B cell (primary cell): ENCODE measurements around the gene PDE4A. TPM values are rescaled to one million over a fixed set of nuclear protein-coding genes. Genes with fewer than 3 reads are reported as not detected.

ENCODE experiments used
- ATAC-seq: fragments of 200-7000 bp; cut with Tn5 transposase; one replicate; pipeline ENCODE4 v1.10.0; 2021; ENCODE audit warnings: low read depth, mild to moderate bottlenecking, moderate number of reproducible peaks, moderate library complexity
- CTCF ChIA-PET: fragments of 350-600 bp; sonication (Branson Sonifier 250); formaldehyde crosslinking; loops from one replicate; lab custom pipeline; 2021; ENCODE audit warnings: antibody characterized with exemption, inconsistent platforms; lab: Charles Lee
- POLR2A ChIA-PET: fragments of 350-600 bp; sonication (Branson Sonifier 250); formaldehyde crosslinking; loops from one replicate; lab custom pipeline; 2021; ENCODE audit warnings: antibody characterized with exemption; lab: Charles Lee
- DNase-seq: peaks from one replicate; pipeline ENCODE4 v3.0.0; 2013
- H2AFZ ChIP-seq: 2 replicates; pipeline ENCODE4 v1.6.1; 2012; ENCODE audit warnings: mild to moderate bottlenecking, low read depth, low read length; ENCODE audit not compliant: insufficient read depth, poor library complexity, severe bottlenecking
- H3K27ac ChIP-seq, 2 donors: 1 replicate in 1 of 2; 2 replicates in 1 of 2; pipeline ENCODE4 v1.5.1; 2012 to 2013; ENCODE audit warnings: low read length in 2 of 2, mild to moderate bottlenecking in 2 of 2, moderate library complexity in 1 of 2
- H3K27me3 ChIP-seq, 4 experiments: fragments of 200-600 bp in 1 of 4; sonication (generic) in 1 of 4; replicated peaks in 1 of 4; 1 replicate in 2 of 4; 2 replicates in 2 of 4; pipeline versions ENCODE4 v1.6.1 to v1.7.0; 2013 to 2016; ENCODE audit warnings: low read length in 3 of 4, mild to moderate bottlenecking in 2 of 4, mixed read lengths in 1 of 4, moderate library complexity in 1 of 4; ENCODE audit not compliant: insufficient read depth in 4 of 4, control insufficient read depth in 3 of 4; ENCODE audit errors: control extremely low read depth in 1 of 4
- H3K36me3 ChIP-seq, 2 experiments: replicated peaks in 1 of 2; 1 replicate in 1 of 2; 2 replicates in 1 of 2; pipeline versions ENCODE4 v1.6.1 to v1.7.1; 2013; ENCODE audit warnings: low read length in 1 of 2; ENCODE audit not compliant: insufficient read depth in 2 of 2, control insufficient read depth in 1 of 2; ENCODE audit errors: control extremely low read depth in 1 of 2, extremely low read depth in 1 of 2
- H3K4me1 ChIP-seq, 2 donors: fragments of 200-600 bp in 1 of 2; sonication (generic) in 1 of 2; 1 replicate in 1 of 2; 2 replicates in 1 of 2; pipeline versions ENCODE4 v1.5.1 to v1.6.1; 2013 to 2017; ENCODE audit warnings: low read length in 2 of 2; ENCODE audit not compliant: control insufficient read depth in 2 of 2, insufficient read depth in 2 of 2
- H3K4me2 ChIP-seq: replicated peaks from 2 replicates; pipeline ENCODE3; 2012; ENCODE audit warnings: mild to moderate bottlenecking, low read depth, low read length; ENCODE audit not compliant: poor library complexity, severe bottlenecking
- H3K4me3 ChIP-seq, 5 experiments: fragments of 200-600 bp in 1 of 5; sonication (generic) in 1 of 5; 1 replicate in 3 of 5; 2 replicates in 2 of 5; pipeline versions ENCODE4 v1.5.1 to v1.7.0; 2011 to 2016; ENCODE audit warnings: low read length in 4 of 5, mild to moderate bottlenecking in 4 of 5, low read depth in 2 of 5, control low read depth in 1 of 5, moderate library complexity in 1 of 5; ENCODE audit not compliant: insufficient read depth in 1 of 5; ENCODE audit errors: control extremely low read depth in 1 of 5, extremely low read depth in 1 of 5
- H3K79me2 ChIP-seq: fragments of 200-600 bp; sonication (generic); one replicate; pipeline ENCODE4 v1.6.0; 2016; ENCODE audit warnings: low read length; ENCODE audit not compliant: control insufficient read depth, insufficient read depth
- H3K9ac ChIP-seq: fragments of 200-600 bp; sonication (generic); 2 replicates; pipeline ENCODE4 v1.6.1; 2017; ENCODE audit warnings: mild to moderate bottlenecking, low read length, moderate library complexity
- H3K9me3 ChIP-seq, 3 donors: one replicate each; pipeline versions ENCODE4 v1.6.1 to v1.7.1; 2013; ENCODE audit warnings: low read length in 2 of 3; ENCODE audit not compliant: control insufficient read depth in 2 of 3, insufficient read depth in 1 of 3; ENCODE audit errors: control extremely low read depth in 1 of 3
- H4K20me1 ChIP-seq: 2 replicates; pipeline ENCODE4 v1.6.0; 2012; ENCODE audit warnings: mild to moderate bottlenecking, low read length; ENCODE audit not compliant: insufficient read depth, control insufficient read depth, poor library complexity, severe bottlenecking
- H3K27ac Mint-ChIP-seq: one replicate; pipeline ENCODE4 v1.8.0; 2021; ENCODE audit warnings: mixed read lengths
- H3K27me3 Mint-ChIP-seq: one replicate; pipeline ENCODE4 v1.8.0; 2021; ENCODE audit warnings: mixed read lengths
- H3K4me1 Mint-ChIP-seq: one replicate; pipeline ENCODE4 v1.8.0; 2021; ENCODE audit warnings: mixed read lengths
- H3K4me3 Mint-ChIP-seq: one replicate; pipeline ENCODE4 v1.8.0; 2021; ENCODE audit warnings: mixed read lengths
- H3K9me3 Mint-ChIP-seq: one replicate; pipeline ENCODE4 v1.8.0; 2022; ENCODE audit warnings: mixed read lengths; ENCODE audit not compliant: insufficient read depth
- CTCF ChIP-seq: fragments of 200-600 bp; IDR thresholded peaks from one replicate; pipeline ENCODE4 v1.8.0; 2022; ENCODE audit warnings: antibody characterized with exemption, mild to moderate bottlenecking
- EZH2 ChIP-seq: IDR thresholded peaks from 2 replicates; pipeline ENCODE4 v1.6.1; 2012; ENCODE audit warnings: borderline replicate concordance, low read depth, mild to moderate bottlenecking, moderate library complexity, low read length; ENCODE audit not compliant: insufficient read depth, poor library complexity, severe bottlenecking
- WGBS: methylation state at CpG from one replicate; pipeline ENCODE4 v1.1.5; 2013; ENCODE audit warnings: missing lambda C conversion rate; ENCODE audit not compliant: insufficient coverage; 5-methylcytosine and 5-hydroxymethylcytosine counted together
- intact Hi-C: fragments of 100-400 bp; cut with micrococcal nuclease; formaldehyde crosslinking; loops from one replicate; pipeline ENCODE4 v1.10.0; 2022
- polyA plus RNA-seq: library from polyadenylated mRNA; depleted of rRNA; stranded (reverse); fragments of >200 nt; gene quantifications from 2 replicates; pipeline ENCODE4 v1.2.3, GENCODE V29; 2012
- total RNA-seq, 2 donors: library from RNA; stranded (reverse); fragments of 120-200 nt in 1 of 2; gene quantifications; 1 replicate in 1 of 2; 2 replicates in 1 of 2; pipeline versions ENCODE4 v1.2.3 to v1.2.4, GENCODE V29; 2013 to 2022

PDE4A gene
- total and polyA plus RNA-seq, 2 donors (not counting 1 experiment from before 2014, with no cell fraction given): 1.5 to 10.9 TPM

GRCh38 chr19:10419646-10420443 lies 493 bp upstream of the PDE4A start:
- ATAC-seq (peak; percentile 14), DNase-seq (peak; percentile 88)
- Histone ChIP-seq H3K79me2 (no peaks in the 10 kb centered on the region), H2AFZ (no peak overlapping the region), H3K9ac (peak overlapping the region; percentile 62), H3K4me3 (peak overlapping the region in 3 of 5 experiments; percentile 18 to 47 (median 23)), H3K27ac (no peak overlapping the region), H4K20me1 (no peaks in the 10 kb centered on the region), H3K9me3 (peaks cover 0 to 30% (median 0%) of the 10 kb centered on the region in 3 donors), H3K36me3 (no peaks in the 10 kb centered on the region), H3K4me2 (peak overlapping the region; percentile 79), H3K4me1 (peaks cover 80 to 84% of the 10 kb centered on the region in 2 donors), H3K27me3 (peaks cover 0 to 76% (median 41%) of the 10 kb centered on the region in 4 experiments)
- Mint-ChIP-seq H3K4me1 (peaks cover 71% of the 10 kb centered on the region), H3K27ac (peak overlapping the region; percentile 78), H3K9me3 (no peaks in the 10 kb centered on the region), H3K4me3 (peak overlapping the region; percentile 81), H3K27me3 (peaks cover 43% of the 10 kb centered on the region)
- TF ChIP-seq EZH2 (peak; percentile 94), CTCF (no peak)
- WGBS: under 1% methylated on average over 56 of the region's 61 CpGs
- ChIA-PET POLR2A (interaction anchor here (1.9 kb wide), 1 partner anchor 16 kb away, joined by 8 read pairs; the partner anchor contains the start of gene CDC37), CTCF (interaction anchor here (0.8 to 18.8 kb wide), 5 partner anchors 8 to 20 kb away, joined by 4 to 282 read pairs (median 45); partner anchors contain the start of gene CDC37)
- intact Hi-C loops: loop anchor here (5.0 kb wide), 1 partner anchor 147 kb away; the partner anchor contains the start of genes CDKN2D and KRI1
